Measurements from ENCODE around the gene ZNF254. TPM values are rescaled to one million over a fixed set of nuclear protein-coding genes. Genes with fewer than 3 reads are reported as not detected.

Gene ZNF254
- total and polyA plus RNA-seq, 9 of the 15 experiments (the other 6 are each of a cell fraction or from before 2014, with no cell fraction given): 10.7 to 22.1 (median 14.2) TPM

- TF ChIP-seq CEBPG (CRISPR knock-in tag; IDR thresholded peaks at IDR 0.05): no peak
- no peak for TF ChIP-seq CEBPG (tag; conservative IDR thresholded peaks at IDR 0.05 in 1 of 2, IDR thresholded peaks at IDR 0.05 in 1 of 2)
- TF ChIP-seq SRSF9 (IDR thresholded peaks at IDR 0.05; ENCODE audit: borderline replicate concordance, low read depth, low read length): no peak
- TF ChIP-seq GATAD2A (IDR thresholded peaks at IDR 0.05): no peak
- no peak for TF ChIP-seq HNRNPH1 (optimal IDR thresholded peaks at IDR 0.05; ENCODE audit: low read depth, low read length)
- no peak for TF ChIP-seq XRCC3 (IDR thresholded peaks at IDR 0.05)
- TF ChIP-seq TSC22D4 (tag; IDR thresholded peaks at IDR 0.05): no peak
- no peak for TF ChIP-seq CBX2 (IDR thresholded peaks at IDR 0.05; ENCODE audit: insufficient read depth, low read length, poor library complexity, severe bottlenecking)
- TF ChIP-seq MBD1 (CRISPR knock-in tag; IDR thresholded peaks at IDR 0.05): no peak
- TF ChIP-seq ZBTB12 (CRISPR knock-in tag; IDR thresholded peaks at IDR 0.05): no peak
- no peak for TF ChIP-seq ZKSCAN3 (CRISPR knock-in tag; IDR thresholded peaks at IDR 0.05)
- no peak for TF ChIP-seq FOXK1 (CRISPR knock-in tag; IDR thresholded peaks at IDR 0.05; ENCODE audit: borderline replicate concordance)
- TF ChIP-seq SMAD4 (CRISPR knock-in tag; conservative IDR thresholded peaks at IDR 0.05): no peak
- no peak for TF ChIP-seq CHD7 (IDR thresholded peaks at IDR 0.05; ENCODE audit: low read depth, low read length)
- no peak for TF ChIP-seq PHF21A (IDR thresholded peaks at IDR 0.05; ENCODE audit: borderline replicate concordance, low read depth)
Observed at GRCh38 chr19:24086974-24087595, at the start of gene ZNF254 (continued).

Data from K562 (cell line).